Thyroid gland (tissue), 4 donors: Measurements from ENCODE around the gene PACS2.

Experiments
- CTCF ChIP-seq, 6 experiments: fragments of 200-600 bp in 3 of 6; fragments of 450-650 bp in 3 of 6; sonication (generic) in 3 of 6; IDR thresholded peaks; one replicate each; pipeline ENCODE4 v1.5.1; 2016 to 2019; ENCODE audit warnings: antibody characterized with exemption in 6 of 6, mild to moderate bottlenecking in 2 of 6, inconsistent platforms in 1 of 6, moderate library complexity in 1 of 6
- POLR2A ChIP-seq, 2 donors: fragments of 450-650 bp; IDR thresholded peaks; one replicate each; pipeline ENCODE4 v1.6.1; 2017; ENCODE audit warnings: antibody characterized with exemption in 2 of 2, mild to moderate bottlenecking in 2 of 2, moderate library complexity in 1 of 2

- TF ChIP-seq CTCF (IDR thresholded peaks at IDR 0.05), result no peak
- TF ChIP-seq POLR2A (IDR thresholded peaks at IDR 0.05), result no peak
Measured at GRCh38 chr14:105424861-105425260, 110.3 kb downstream of the PACS2 start.
